ENCODE data around the gene MON2.
A peak's percentile ranks its signal among the peaks of the same experiment; 100 is the strongest.

The MON2 gene

GRCh38 chr12:62602255-62603060 lies 135.8 kb downstream of the MON2 start:
- TF ChIP-seq, protein P1, sequence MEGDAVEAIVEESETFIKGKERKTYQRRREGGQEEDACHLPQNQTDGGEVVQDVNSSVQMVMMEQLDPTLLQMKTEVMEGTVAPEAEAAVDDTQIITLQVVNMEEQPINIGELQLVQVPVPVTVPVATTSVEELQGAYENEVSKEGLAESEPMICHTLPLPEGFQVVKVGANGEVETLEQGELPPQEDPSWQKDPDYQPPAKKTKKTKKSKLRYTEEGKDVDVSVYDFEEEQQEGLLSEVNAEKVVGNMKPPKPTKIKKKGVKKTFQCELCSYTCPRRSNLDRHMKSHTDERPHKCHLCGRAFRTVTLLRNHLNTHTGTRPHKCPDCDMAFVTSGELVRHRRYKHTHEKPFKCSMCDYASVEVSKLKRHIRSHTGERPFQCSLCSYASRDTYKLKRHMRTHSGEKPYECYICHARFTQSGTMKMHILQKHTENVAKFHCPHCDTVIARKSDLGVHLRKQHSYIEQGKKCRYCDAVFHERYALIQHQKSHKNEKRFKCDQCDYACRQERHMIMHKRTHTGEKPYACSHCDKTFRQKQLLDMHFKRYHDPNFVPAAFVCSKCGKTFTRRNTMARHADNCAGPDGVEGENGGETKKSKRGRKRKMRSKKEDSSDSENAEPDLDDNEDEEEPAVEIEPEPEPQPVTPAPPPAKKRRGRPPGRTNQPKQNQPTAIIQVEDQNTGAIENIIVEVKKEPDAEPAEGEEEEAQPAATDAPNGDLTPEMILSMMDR (conservative IDR thresholded peaks at IDR 0.05): no peak
- peak overlapping the region; percentile 100 for H3K27ac ChIP-seq

DNA sequence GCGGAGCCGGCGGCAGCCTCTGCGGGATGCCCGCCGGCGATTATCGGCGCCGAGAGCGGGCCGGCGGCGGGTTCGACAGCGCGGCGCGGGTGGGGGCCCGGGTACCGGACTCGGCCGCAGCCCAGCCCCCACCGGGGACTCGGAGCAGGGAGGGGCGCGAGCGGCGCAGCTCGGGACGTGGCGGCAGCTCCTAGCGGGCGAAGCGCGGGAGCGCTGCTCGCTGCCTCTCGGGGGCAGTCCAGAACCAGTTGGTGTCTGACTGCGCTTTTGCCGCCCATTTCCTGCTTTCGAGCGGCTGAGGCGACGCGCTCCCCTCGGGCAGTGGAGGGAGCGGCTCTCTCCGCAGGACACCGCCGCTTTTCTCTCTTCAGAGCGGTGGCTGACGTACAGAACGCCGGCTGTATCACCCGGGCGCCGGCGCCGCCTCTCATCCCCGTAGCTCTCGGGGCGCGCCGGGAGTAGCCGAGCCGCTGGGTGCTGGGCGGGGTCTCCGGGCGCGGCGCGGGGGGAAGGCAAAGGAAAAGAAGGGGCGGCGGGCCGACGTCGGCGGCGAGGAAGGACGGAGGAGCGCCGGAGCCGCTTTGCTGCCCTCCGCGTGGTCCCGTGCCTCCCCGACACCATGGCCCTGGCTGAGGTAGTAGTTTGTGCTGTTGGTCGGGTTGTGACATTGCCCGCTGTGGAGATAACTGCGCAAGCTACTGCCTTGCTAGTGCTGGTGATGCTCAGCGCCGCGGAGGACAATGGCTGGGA lies 136.6 kb downstream of the MON2 start:
- TF ChIP-seq, protein P1 (conservative IDR thresholded peaks at IDR 0.05): peak; percentile 64
- H3K27ac ChIP-seq: peak overlapping the region; percentile 100

DNA sequence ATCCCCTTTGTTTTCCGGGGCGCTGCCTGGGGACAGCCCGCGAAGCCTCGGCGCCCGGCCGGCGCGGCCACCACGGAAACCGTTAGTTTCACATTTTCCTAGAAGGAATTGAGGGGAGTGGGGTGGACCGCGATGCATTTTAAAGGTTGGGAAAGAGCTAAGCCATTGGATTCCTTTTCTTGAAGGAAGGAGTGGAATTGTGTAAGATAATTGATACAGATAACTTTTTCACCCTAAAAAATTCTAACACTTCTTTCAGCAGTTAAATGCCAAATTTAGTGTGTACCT lies 137.1 kb downstream of the MON2 start:
- peak overlapping the region; percentile 100 for H3K27ac ChIP-seq
- TF ChIP-seq, protein P1 (conservative IDR thresholded peaks at IDR 0.05): no peak

DNA sequence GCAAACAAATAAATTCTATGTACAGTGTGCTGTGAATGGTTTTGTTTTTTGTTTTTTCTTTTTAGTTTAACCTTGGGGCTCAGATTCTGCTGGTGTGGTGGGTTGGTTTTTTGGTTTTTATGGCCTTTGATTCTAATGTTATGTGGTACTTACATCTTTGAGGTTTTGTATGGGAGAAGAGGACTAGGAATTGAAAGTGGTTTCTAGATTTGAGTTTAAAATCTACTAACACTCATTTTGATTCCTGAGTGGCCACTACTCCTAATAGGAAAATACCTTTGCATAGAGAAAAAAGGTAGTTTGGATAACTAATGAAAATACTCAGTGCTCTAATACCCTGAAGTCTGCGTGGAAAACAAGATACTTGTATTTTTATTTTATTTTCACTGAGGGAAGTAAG lies 137.7 kb downstream of the MON2 start:
- H3K27ac ChIP-seq: no peak overlapping the region; the same call in 1 of the 2 replicates

DNA sequence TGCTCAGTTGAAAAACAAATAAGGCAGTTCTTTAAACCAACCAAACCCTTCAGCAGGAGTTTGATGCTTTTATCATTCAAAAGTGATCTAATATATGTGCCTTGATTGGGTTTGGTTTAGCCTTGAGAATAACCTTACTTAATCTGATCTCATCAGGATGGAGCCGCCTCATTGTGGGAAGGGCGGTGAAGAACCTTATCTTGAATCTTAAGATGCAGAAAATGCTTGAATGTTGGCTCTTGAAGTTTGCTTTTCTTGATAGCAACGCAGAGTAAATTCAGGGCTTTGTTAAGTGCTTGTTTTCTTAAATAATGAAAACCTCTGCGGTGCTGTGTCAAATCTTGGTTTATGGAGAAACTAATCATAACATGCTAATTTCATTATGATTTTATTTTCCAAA lies 138.2 kb downstream of the MON2 start:
- TF ChIP-seq, protein P1 (conservative IDR thresholded peaks at IDR 0.05): no peak

More for the DNA sequence above, 137.7 kb downstream of the MON2 start:
- TF ChIP-seq, protein P1 (conservative IDR thresholded peaks at IDR 0.05): no peak

GRCh38 chr12:62605981-62606380 lies 139.4 kb downstream of the MON2 start:
- H3K27ac ChIP-seq: no peak overlapping the region
- TF ChIP-seq, protein P1 (conservative IDR thresholded peaks at IDR 0.05): no peak

More for the DNA sequence above, 138.2 kb downstream of the MON2 start:
- no peak overlapping the region for H3K27ac ChIP-seq

GRCh38 chr12:62606654-62607053 lies 140.0 kb downstream of the MON2 start:
- H3K27ac ChIP-seq: no peak overlapping the region
- TF ChIP-seq, protein P1 (conservative IDR thresholded peaks at IDR 0.05): no peak
